LNCAP (cell line): ENCODE data around the gene CAMK4.

Experiments used
- TF ChIP-seq, protein P1 (sequence below): fragments of 450-650 bp; IDR thresholded peaks from 2 replicates; pipeline ENCODE4 v1.5.1; 2017; ENCODE audit warnings: mild to moderate bottlenecking

Gene CAMK4

DNA sequence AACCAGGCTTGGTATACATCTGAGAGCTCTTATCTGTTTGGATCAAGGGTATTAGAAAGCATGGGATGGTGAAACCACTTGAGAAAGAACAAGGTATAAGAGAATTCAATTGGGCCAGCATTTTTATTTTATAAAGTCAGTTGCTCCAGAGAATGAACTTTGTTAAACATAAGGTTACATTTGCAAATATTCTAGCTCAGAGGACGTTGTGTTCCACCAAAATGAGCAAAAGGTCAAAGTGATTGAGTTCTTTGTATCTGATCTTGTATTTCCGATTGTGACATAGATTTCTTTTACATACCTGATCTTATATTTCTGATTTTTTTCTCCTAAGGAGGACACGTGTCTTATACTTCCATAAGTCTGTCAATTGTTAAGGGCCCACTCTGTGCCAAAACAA is 296.7 kb downstream of the CAMK4 start:
- TF ChIP-seq, protein P1, sequence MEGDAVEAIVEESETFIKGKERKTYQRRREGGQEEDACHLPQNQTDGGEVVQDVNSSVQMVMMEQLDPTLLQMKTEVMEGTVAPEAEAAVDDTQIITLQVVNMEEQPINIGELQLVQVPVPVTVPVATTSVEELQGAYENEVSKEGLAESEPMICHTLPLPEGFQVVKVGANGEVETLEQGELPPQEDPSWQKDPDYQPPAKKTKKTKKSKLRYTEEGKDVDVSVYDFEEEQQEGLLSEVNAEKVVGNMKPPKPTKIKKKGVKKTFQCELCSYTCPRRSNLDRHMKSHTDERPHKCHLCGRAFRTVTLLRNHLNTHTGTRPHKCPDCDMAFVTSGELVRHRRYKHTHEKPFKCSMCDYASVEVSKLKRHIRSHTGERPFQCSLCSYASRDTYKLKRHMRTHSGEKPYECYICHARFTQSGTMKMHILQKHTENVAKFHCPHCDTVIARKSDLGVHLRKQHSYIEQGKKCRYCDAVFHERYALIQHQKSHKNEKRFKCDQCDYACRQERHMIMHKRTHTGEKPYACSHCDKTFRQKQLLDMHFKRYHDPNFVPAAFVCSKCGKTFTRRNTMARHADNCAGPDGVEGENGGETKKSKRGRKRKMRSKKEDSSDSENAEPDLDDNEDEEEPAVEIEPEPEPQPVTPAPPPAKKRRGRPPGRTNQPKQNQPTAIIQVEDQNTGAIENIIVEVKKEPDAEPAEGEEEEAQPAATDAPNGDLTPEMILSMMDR = no peak

DNA sequence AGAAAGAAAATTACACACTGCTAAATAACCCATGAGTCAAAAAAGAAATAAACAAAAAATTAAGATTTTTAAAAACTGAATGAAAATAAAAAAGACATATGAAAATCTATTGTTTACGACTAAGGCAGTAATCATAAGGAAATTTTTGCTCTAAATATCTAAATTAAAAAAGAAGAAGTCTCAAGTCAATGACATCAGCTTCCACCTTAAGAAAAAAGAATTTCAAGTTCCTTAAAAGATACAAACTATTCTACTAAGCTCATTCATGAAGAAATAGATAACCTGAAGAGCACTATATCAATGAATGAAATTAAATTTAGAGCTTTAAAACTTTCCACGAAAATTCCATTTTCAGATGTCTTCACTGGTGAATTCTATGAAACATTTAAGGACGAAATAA is 303.9 kb downstream of the CAMK4 start:
- TF ChIP-seq, protein P1 = no peak

DNA sequence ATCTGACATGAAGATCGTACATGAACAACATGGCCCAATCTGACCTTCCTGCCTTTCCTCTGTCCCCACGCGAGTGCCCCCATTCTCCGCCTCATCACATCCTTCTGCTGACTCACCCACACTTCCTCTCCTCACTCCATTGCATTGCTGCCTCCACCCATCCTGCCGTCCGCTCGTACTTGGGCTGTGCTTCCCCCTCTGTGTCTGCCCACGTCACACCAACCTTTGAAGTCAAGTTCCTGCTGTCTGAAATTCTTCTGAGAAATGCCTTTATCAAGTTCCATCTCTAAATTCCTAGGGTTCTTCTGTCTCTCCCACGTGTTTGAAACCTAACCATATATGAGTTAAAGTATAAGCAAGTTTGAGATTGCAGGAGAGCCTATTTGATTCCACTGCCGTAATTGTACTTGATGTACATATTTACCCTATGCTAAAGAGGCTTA is 306.1 kb downstream of the CAMK4 start:
- TF ChIP-seq, protein P1 = no peak

DNA sequence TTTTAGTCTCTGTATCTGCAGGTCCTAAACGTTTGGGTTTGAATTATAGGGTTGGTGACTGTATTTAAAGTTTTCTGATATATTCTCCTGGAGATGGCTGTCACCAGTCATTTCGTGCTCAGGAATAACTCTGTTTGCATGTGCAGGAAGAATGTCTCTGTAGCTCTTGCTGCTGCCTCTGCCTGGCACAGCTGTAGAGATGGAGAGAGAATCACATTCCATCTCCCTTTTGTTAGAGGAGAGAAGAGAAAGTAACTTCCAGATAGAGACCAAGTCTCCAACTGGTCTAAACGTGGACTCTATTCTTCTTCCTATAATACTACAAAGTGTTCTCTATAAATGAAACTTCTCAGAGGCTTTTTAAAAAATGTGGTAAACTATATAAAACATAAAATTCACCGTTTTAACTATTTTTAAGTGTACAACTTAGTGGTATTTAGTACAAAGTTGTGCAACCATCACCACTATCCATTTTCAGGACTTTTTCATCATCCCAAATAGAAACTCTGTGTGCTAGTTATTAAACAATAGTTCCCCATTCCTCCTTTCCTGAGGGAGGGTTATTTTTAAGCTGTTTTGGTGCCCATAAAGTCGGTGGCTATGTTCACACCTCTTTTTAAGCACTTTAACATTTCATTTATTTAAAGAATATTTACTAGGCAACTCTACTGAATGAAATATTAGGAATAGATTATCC is 308.9 kb downstream of the CAMK4 start:
- TF ChIP-seq, protein P1 = no peak

DNA sequence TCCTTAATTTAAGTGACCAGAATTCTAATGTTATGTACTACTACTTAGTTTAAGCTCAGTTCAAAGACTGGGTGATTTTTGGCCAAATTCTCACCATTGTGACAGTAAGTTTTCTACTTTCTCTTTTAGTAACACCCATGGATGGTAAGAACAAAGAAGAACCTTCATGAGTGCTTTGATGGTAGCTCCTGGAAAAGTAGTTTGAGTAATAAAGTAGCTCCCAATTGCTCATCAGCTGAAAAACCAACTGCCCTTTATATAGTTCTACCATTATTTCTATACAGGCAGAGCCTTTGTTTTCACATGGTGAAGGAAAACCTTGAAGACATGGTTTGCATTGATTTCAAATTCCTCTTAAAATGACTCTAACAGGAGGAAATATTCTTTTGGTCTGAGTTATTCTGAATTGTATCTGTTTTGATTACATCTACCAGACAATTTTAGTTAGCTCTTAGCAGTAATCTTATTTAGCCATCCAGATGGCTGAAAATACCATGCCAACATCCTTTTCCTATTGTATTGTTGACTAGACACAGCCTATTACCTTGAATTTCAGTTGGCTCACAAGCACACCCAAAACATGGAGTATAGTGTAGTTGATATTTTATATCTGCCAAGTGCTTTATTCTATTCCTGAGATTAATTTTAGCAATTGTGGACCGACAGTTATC is 311.8 kb downstream of the CAMK4 start:
- TF ChIP-seq, protein P1 = no peak

DNA sequence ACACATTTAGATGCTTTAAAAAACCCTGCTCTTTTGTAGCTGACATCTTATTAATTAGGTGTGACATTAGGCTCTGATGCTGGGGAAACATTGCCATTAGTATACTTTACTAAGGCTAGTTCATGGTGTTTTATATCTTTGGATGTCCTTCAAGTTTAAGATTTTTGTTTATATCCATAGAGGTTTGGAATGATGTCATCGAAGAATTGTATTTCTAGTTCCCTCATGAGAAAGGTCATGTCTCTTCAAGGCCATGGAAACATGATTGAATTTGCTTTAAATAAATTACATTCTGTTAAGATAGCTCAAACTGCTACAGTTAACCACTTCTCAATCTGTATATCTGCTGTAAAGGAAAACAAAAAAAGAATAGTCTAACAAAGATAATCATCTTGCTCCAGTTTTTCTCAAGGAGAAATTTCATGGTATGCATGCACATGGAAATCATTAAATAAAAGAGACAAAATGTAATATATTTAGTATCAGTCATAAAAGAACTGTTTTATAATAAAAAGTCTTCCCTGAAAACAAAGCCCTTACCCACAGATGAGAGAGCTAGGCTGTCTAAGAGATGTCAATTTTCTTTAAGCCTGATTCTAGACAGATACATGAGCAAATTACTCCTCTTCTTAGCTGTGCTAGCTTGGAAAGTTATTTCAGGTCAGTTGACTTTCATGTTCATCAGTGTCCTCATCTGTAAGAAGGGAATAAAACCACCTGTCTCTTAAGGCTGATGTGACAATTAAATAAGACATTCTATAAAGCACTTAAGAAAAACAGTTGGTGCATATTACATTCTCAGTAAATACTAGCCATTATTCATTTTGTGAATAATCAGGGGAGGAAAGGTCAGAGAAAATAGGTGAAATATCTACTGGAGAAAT is 313.2 kb downstream of the CAMK4 start:
- TF ChIP-seq, protein P1 = no peak
